Breast epithelium (tissue), 3 donors: Measurements from ENCODE around the gene ANKRD63.

Experiments
- CTCF ChIP-seq, 3 donors: fragments of 450-650 bp; IDR thresholded peaks; one replicate each; pipeline ENCODE4 v1.5.1; 2016 to 2017; ENCODE audit warnings: antibody characterized with exemption in 3 of 3, mild to moderate bottlenecking in 3 of 3, moderate library complexity in 3 of 3
- POLR2A ChIP-seq: fragments of 450-650 bp; IDR thresholded peaks from one replicate; pipeline ENCODE4 v1.6.1; 2016; ENCODE audit warnings: antibody characterized with exemption, mild to moderate bottlenecking, moderate library complexity
- POLR2AphosphoS5 ChIP-seq, 3 donors: sonication (generic); formaldehyde crosslinking; IDR thresholded peaks; one replicate each; pipeline ENCODE4 v1.6.1; 2017; ENCODE audit warnings: antibody characterized with exemption in 3 of 3

- no peak for TF ChIP-seq CTCF (IDR thresholded peaks at IDR 0.05)
- TF ChIP-seq POLR2A = no peak
- TF ChIP-seq POLR2AphosphoS5 (IDR thresholded peaks at IDR 0.05) = no peak
These were observed 12.4 kb upstream of the ANKRD63 start for GRCh38 chr15:40295297-40295696.
